OCI-LY1 (cell line): Measurements from ENCODE around the gene DPH2.

Experiments used
- CTCF ChIP-seq: fragments of 200-600 bp; sonication (generic), shearing (Covaris generic); IDR thresholded peaks from 2 replicates; pipeline ENCODE4 v1.5.1; 2017; ENCODE audit warnings: mild to moderate bottlenecking, antibody characterized with exemption, low read length, moderate library complexity, mixed read lengths
- EZH2 ChIP-seq: fragments of 200-600 bp; sonication (generic), shearing (Covaris generic); IDR thresholded peaks from 2 replicates; pipeline ENCODE4 v1.8.0; 2017; ENCODE audit warnings: borderline replicate concordance, mixed run types, mild to moderate bottlenecking, antibody characterized with exemption, low read length, moderate library complexity, mixed read lengths

GRCh38 chr1:43968348-43968948, 1.4 kb upstream of the DPH2 start:
- TF ChIP-seq CTCF (no peak), EZH2 (no peak)
